K562 (cell line): ENCODE measurements around the gene ELL3. TPM values are rescaled to one million over a fixed set of nuclear protein-coding genes. Genes with fewer than 3 reads are reported as not detected.
"Not testable (repeated sequence)": the region's sequence is repeated elsewhere in the genome, so short reads cannot be mapped to it uniquely, and the experiment has no call there.

Source experiments
- ATAC-seq: fragments of 200-7000 bp; cut with Tn5 transposase; 3 replicates; pipeline ENCODE4 v1.9.1; 2020; ENCODE audit warnings: moderate library complexity
- BruUV-seq: library from RNA; stranded (reverse); fragments of 400-500 nt; replicated peaks from 2 replicates; lab custom pipeline; 2021; lab: Mats Ljungman, UMichigan
- CTCF ChIA-PET: fragments of 300-600 bp; formaldehyde crosslinking; extraction: SDS; loops from one replicate; lab custom pipeline; 2021; ENCODE audit warnings: low intra/inter-chr PET ratio; lab: Yijun Ruan, JAX
- POLR2A ChIA-PET: fragments of 300-600, 350-650 bp; sonication (Branson Sonifier 250); formaldehyde crosslinking; extraction: SDS; loops from one replicate; lab custom pipeline; 2021; ENCODE audit warnings: antibody characterized with exemption, inconsistent platforms; lab: Yijun Ruan, JAX
- DNase-seq, 4 experiments: peaks; one replicate each; pipeline versions ENCODE4 v3.0.0 to v3.0.0-alpha.2; 2011 to 2018; ENCODE audit warnings: low spot score in 3 of 4, mixed read lengths in 3 of 4; ENCODE audit errors: extremely low read depth in 1 of 4
- FAIRE-seq: peaks from 2 replicates; lab custom pipeline; 2011; peaks lifted over from hg19 to GRCh38; lab: Jason Lieb, UNC
- H2AFZ ChIP-seq: 2 replicates; pipeline ENCODE4 v1.6.0; 2011; ENCODE audit warnings: low read depth, low read length, control low read depth, inconsistent platforms
- H3K27ac ChIP-seq: fragments of 200-600 bp; 3 replicates; pipeline ENCODE4 v1.8.0; 2011; ENCODE audit warnings: low read depth, mild to moderate bottlenecking, control low read depth, inconsistent platforms, low read length, moderate library complexity, mixed read lengths; ENCODE audit errors: extremely low read depth
- H3K27me3 ChIP-seq, 2 experiments: fragments of 300-600 bp in 1 of 2; 2 replicates in 1 of 2; 3 replicates in 1 of 2; pipeline versions ENCODE4 v1.6.0 to v1.8.0; 2011; ENCODE audit warnings: inconsistent platforms in 2 of 2, low read length in 2 of 2, mild to moderate bottlenecking in 1 of 2, mixed read lengths in 1 of 2, moderate library complexity in 1 of 2; ENCODE audit not compliant: control insufficient read depth in 2 of 2, insufficient read depth in 2 of 2
- H3K36me3 ChIP-seq: fragments of 300-600 bp; 3 replicates; pipeline ENCODE4 v1.8.0; 2011; ENCODE audit warnings: mild to moderate bottlenecking, low read length, inconsistent platforms; ENCODE audit not compliant: control insufficient read depth, insufficient read depth
- H3K4me1 ChIP-seq, 2 experiments: fragments of 200-600 bp in 1 of 2; replicated peaks in 1 of 2; 2 replicates in 1 of 2; 3 replicates in 1 of 2; pipeline versions ENCODE4 v1.5.1 to v1.8.0; 2011; ENCODE audit warnings: inconsistent platforms in 2 of 2, low read length in 2 of 2, mild to moderate bottlenecking in 1 of 2, mixed read lengths in 1 of 2, moderate library complexity in 1 of 2; ENCODE audit not compliant: control insufficient read depth in 2 of 2, insufficient read depth in 2 of 2
- H3K4me2 ChIP-seq: 2 replicates; pipeline ENCODE4 v1.6.1; 2011; ENCODE audit warnings: low read length, control low read depth, inconsistent platforms, mixed read lengths; ENCODE audit not compliant: insufficient read depth
- H3K4me3 ChIP-seq: fragments of 200-600 bp; sonication (generic), shearing (Covaris generic); 2 replicates; pipeline ENCODE4 v1.5.1; 2016; ENCODE audit warnings: control low read depth, inconsistent platforms
- H3K79me2 ChIP-seq: fragments of 200-600 bp; 3 replicates; pipeline ENCODE4 v1.8.0; 2011; ENCODE audit warnings: low read length, inconsistent platforms; ENCODE audit not compliant: control insufficient read depth, insufficient read depth
- H3K9ac ChIP-seq, 2 experiments: 2 replicates each; pipeline versions ENCODE4 v1.6.0 to v1.6.1; 2011; ENCODE audit warnings: low read depth in 2 of 2, low read length in 2 of 2, control low read depth in 1 of 2, inconsistent platforms in 1 of 2, mild to moderate bottlenecking in 1 of 2, mixed read lengths in 1 of 2; ENCODE audit not compliant: insufficient read depth in 1 of 2
- H3K9me1 ChIP-seq: one replicate; pipeline ENCODE4 v1.6.0; 2011; ENCODE audit warnings: inconsistent platforms, mild to moderate bottlenecking, low read length, moderate library complexity; ENCODE audit not compliant: control insufficient read depth, insufficient read depth
- H3K9me3 ChIP-seq: replicated peaks from 2 replicates; pipeline ENCODE4 v1.5.1; 2011; ENCODE audit warnings: low read depth, low read length, inconsistent platforms; ENCODE audit not compliant: control insufficient read depth, insufficient read depth
- H4K20me1 ChIP-seq: replicated peaks from 2 replicates; pipeline ENCODE4 v1.6.1; 2011; ENCODE audit warnings: low read length, inconsistent platforms, mixed read lengths; ENCODE audit not compliant: control insufficient read depth, insufficient read depth
- ATF1 ChIP-seq, 2 experiments: fragments of 450-650 bp in 1 of 2; IDR thresholded peaks; 2 replicates each; pipeline ENCODE4 v1.6.1; 2016; ENCODE audit warnings: missing compliant biosample characterization in 1 of 2, missing genetic modification characterization in 1 of 2
- CTBP1 ChIP-seq: fragments of 450-650 bp; IDR thresholded peaks from 2 replicates; pipeline ENCODE4 v1.6.1; 2016; ENCODE audit warnings: borderline replicate concordance
- FOXM1 ChIP-seq, 2 experiments: fragments of 450-650 bp in 1 of 2; sonication (generic) in 1 of 2; formaldehyde crosslinking in 1 of 2; IDR thresholded peaks; 2 replicates each; pipeline versions ENCODE4 v1.6.1 to v1.9.0; 2017 to 2022; ENCODE audit warnings: low read depth in 2 of 2, mild to moderate bottlenecking in 2 of 2, missing genetic modification reagents in 1 of 2, moderate library complexity in 1 of 2
- HNRNPL ChIP-seq: fragments of 200-400 bp; formaldehyde crosslinking; IDR thresholded peaks from 2 replicates; pipeline ENCODE4 v1.6.1; 2017; ENCODE audit warnings: low read depth, mild to moderate bottlenecking, low read length
- L3MBTL2 ChIP-seq: fragments of 450-650 bp; IDR thresholded peaks from 2 replicates; pipeline ENCODE4 v1.6.1; 2016; ENCODE audit warnings: mild to moderate bottlenecking, moderate library complexity
- MXI1 ChIP-seq: IDR thresholded peaks from 2 replicates; pipeline ENCODE4 v1.6.1; 2011; ENCODE audit warnings: low read depth, mild to moderate bottlenecking, improper control_type of control experiment, low read length
- PHF8 ChIP-seq: fragments of 200-600 bp; sonication (generic); IDR thresholded peaks from 2 replicates; pipeline ENCODE4 v1.6.1; 2012; ENCODE audit warnings: mixed run types, mild to moderate bottlenecking, inconsistent platforms, low read length, moderate library complexity, borderline replicate concordance
- PML ChIP-seq: IDR thresholded peaks from 2 replicates; pipeline ENCODE4 v1.6.1; 2012; ENCODE audit warnings: low read length, inconsistent platforms
- POLR2B ChIP-seq: fragments of 450-650 bp; IDR thresholded peaks from 2 replicates; pipeline ENCODE4 v1.6.1; 2018; ENCODE audit warnings: low read depth; ENCODE audit not compliant: partially characterized antibody
- RB1 ChIP-seq: fragments of 450-650 bp; IDR thresholded peaks from 2 replicates; pipeline ENCODE4 v1.6.1; 2017; ENCODE audit warnings: low read depth, mild to moderate bottlenecking
- RBM14 ChIP-seq: fragments of 200-400 bp; formaldehyde crosslinking; IDR thresholded peaks from 2 replicates; pipeline ENCODE4 v1.6.1; 2018; ENCODE audit warnings: low read depth, mild to moderate bottlenecking, low read length, moderate library complexity, borderline replicate concordance; ENCODE audit not compliant: insufficient read depth
- RBM22 ChIP-seq: fragments of 200-400 bp; formaldehyde crosslinking; IDR thresholded peaks from 2 replicates; pipeline ENCODE4 v1.6.1; 2018; ENCODE audit warnings: low read length, low read depth; ENCODE audit not compliant: poor library complexity, severe bottlenecking
- SP1 ChIP-seq: sonication (generic); formaldehyde crosslinking; IDR thresholded peaks from 2 replicates; pipeline ENCODE4 v1.8.1; 2022; ENCODE audit warnings: mild to moderate bottlenecking, missing genetic modification reagents
- TBP ChIP-seq: optimal IDR thresholded peaks from 2 replicates; pipeline ENCODE3; 2011; ENCODE audit warnings: low read depth, low read length, improper control_type of control experiment
- ZFX ChIP-seq: sonication (generic); formaldehyde crosslinking; IDR thresholded peaks from 2 replicates; pipeline ENCODE4 v1.8.0; 2022; ENCODE audit warnings: mild to moderate bottlenecking, missing genetic modification reagents, moderate library complexity
- WGBS: fragments of 100-300 bp; shearing (Covaris generic); methylation state at CpG from one replicate; pipeline ENCODE4 v1.1.6; 2016; ENCODE audit warnings: low coverage, mixed read lengths; ENCODE audit not compliant: insufficient coverage; ENCODE audit errors: missing lambda C conversion rate; 5-methylcytosine and 5-hydroxymethylcytosine counted together
- in situ Hi-C: fragments of 300-500 bp; cut with MboI; formaldehyde crosslinking; loops from 4 replicates; pipeline ENCODE4 v1.15.0; 2018; ENCODE audit warnings: inconsistent platforms, mixed read lengths
- intact Hi-C: fragments of 100-400 bp; cut with micrococcal nuclease; formaldehyde crosslinking; loops from 2 replicates; pipeline ENCODE4 v1.14.2; 2022
- polyA plus RNA-seq, 8 experiments: library from polyadenylated mRNA; depleted of rRNA in 4 of 8; stranded (reverse) in 5 of 8; unstranded in 3 of 8; fragments of >200 nt; fragmentation: Nextera tagmentation in 2 of 8; fragmentation: Illumina TruSeq in 1 of 8; extraction: Ambion mirVana in 2 of 8; extraction: Trizol in 1 of 8; gene quantifications; 2 replicates each; pipeline versions ENCODE4 v1.2.1 to v1.2.3, GENCODE V29; 2011 to 2014; ENCODE audit warnings: inconsistent platforms in 1 of 8, missing spikeins in 1 of 8
- total RNA-seq, 7 experiments: library from RNA; depleted of rRNA in 6 of 7; stranded (reverse); fragments of >200 nt in 6 of 7; fragmentation: Illumina TruSeq in 2 of 7; extraction: Trizol in 2 of 7; gene quantifications; 2 replicates each; pipeline versions ENCODE4 v1.2.1 to v1.2.3, GENCODE V29; 2011 to 2021; ENCODE audit warnings: low replicate concordance in 1 of 7
- TF ChIP-seq, protein P1 (sequence below): fragments of 250-450 bp; sonication (Bioruptor Pico); IDR thresholded peaks from 2 replicates; pipeline ENCODE4 v1.9.0; 2021; ENCODE audit warnings: mild to moderate bottlenecking
- TF ChIP-seq, protein P2 (sequence below): sonication (generic); formaldehyde crosslinking; IDR thresholded peaks from 2 replicates; pipeline ENCODE4 v1.8.0; 2022; ENCODE audit warnings: mild to moderate bottlenecking, missing genetic modification reagents

Gene ELL3
- total and polyA plus RNA-seq, 9 of the 15 experiments (the other 6 are each of a cell fraction or from before 2014, with no cell fraction given) = 0.80 to 5.2 (median 2.6) TPM

DNA sequence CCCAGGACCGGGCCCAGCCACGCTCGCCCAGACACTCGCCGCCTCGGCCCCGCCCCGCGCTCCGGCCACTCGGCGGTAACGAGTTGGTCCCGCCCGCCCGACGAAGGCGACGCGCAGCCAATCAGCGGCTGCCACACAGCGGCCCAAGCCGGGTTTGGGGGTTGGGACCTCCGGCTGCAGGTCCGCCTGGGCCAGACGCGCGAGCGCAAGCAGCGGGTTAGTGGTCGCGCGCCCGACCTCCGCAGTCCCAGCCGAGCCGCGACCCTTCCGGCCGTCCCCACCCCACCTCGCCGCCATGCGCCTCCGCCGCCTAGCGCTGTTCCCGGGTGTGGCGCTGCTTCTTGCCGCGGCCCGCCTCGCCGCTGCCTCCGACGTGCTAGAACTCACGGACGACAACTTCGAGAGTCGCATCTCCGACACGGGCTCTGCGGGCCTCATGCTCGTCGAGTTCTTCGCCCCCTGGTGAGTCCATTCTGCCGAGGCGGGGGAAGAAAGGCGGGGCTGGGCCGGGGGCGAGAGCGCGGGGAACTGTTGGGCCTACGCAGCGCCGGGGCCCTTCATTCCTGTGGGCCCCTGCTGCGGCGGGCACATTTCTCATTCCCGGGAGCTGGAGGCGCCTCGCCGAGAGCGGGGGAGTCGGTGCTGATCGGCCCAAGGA, 30.4 kb downstream of the ELL3 start, which contains the start of gene PDIA3:
PDIA3 (plus strand) TSS at position 194 of the 658 bp plus-strand sequence; CDS start at position 296, 102 bp downstream.
- FAIRE-seq; intact Hi-C loops; H3K27me3 ChIP-seq; in situ Hi-C loops; H4K20me1 ChIP-seq; H3K9me3 ChIP-seq; BruUV-seq; CTCF ChIA-PET; H3K9me1 ChIP-seq; TF ChIP-seq FOXM1 (IDR thresholded peaks at IDR 0.05; ENCODE audit: low read depth): not testable (repeated sequence)
- Histone ChIP-seq H3K36me3 (peaks cover 28% of the 10 kb centered on the region), H3K4me1 (peaks cover 11 to 15% of the 10 kb centered on the region in 2 experiments; a peak in 4 of 5 replicates), H3K27ac (peak within 1 kb of the TSS; percentile 97), H3K79me2 (peaks cover 53% of the 10 kb centered on the region), H3K4me2 (peak within 1 kb of the TSS; percentile 89), H3K9ac (peak within 1 kb of the TSS; percentile 90 to 96), H2AFZ (peak within 1 kb of the TSS; percentile 76), H3K4me3 (peak within 1 kb of the TSS; percentile 83)
- DNase-seq (peak; percentile 93 to 96 (median 94)), ATAC-seq (peak; percentile 96)
- under 1% methylated on average over 35 of the region's 84 CpGs for WGBS
- POLR2A ChIA-PET = interaction anchor here (0.6 to 2.2 kb wide), 11 partner anchors 8 to 204 kb away, joined by 3 to 9 read pairs (median 3); partner anchors contain the start of genes HYPK and MFAP1
- TF ChIP-seq FOXM1 (CRISPR knock-in tag; IDR thresholded peaks at IDR 0.05; ENCODE audit: low read depth) (peak; percentile 86; the same call in 1 of the 2 replicates), CTBP1 (peak; percentile 36; the same call in 1 of the 2 replicates), TBP (peak; percentile 92), RBM22 (peak; percentile 92), RB1 (peak; percentile 79), PML (peak; percentile 60), ZFX (peak; percentile 94), HNRNPL (peak; percentile 79), L3MBTL2 (peak; percentile 65), POLR2B (peak; percentile 86), RBM14 (0 out of 2 replicates have a peak, but pooled peaks have one; percentile 87), ATF1 (CRISPR knock-in tag; IDR thresholded peaks at IDR 0.05) (peak; percentile 47; the same call in 1 of the 2 replicates), ATF1 (tag; IDR thresholded peaks at IDR 0.05) (peak; percentile 83), MXI1 (0 out of 2 replicates have a peak, but pooled peaks have one; percentile 10), PHF8 (peak; percentile 79; the same call in 1 of the 2 replicates), SP1 (peak; percentile 74)
- TF ChIP-seq, protein P1, sequence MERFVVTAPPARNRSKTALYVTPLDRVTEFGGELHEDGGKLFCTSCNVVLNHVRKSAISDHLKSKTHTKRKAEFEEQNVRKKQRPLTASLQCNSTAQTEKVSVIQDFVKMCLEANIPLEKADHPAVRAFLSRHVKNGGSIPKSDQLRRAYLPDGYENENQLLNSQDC (CRISPR knock-in tag) = 0 out of 2 replicates have a peak, but pooled peaks have one; percentile 29
- TF ChIP-seq, protein P2, sequence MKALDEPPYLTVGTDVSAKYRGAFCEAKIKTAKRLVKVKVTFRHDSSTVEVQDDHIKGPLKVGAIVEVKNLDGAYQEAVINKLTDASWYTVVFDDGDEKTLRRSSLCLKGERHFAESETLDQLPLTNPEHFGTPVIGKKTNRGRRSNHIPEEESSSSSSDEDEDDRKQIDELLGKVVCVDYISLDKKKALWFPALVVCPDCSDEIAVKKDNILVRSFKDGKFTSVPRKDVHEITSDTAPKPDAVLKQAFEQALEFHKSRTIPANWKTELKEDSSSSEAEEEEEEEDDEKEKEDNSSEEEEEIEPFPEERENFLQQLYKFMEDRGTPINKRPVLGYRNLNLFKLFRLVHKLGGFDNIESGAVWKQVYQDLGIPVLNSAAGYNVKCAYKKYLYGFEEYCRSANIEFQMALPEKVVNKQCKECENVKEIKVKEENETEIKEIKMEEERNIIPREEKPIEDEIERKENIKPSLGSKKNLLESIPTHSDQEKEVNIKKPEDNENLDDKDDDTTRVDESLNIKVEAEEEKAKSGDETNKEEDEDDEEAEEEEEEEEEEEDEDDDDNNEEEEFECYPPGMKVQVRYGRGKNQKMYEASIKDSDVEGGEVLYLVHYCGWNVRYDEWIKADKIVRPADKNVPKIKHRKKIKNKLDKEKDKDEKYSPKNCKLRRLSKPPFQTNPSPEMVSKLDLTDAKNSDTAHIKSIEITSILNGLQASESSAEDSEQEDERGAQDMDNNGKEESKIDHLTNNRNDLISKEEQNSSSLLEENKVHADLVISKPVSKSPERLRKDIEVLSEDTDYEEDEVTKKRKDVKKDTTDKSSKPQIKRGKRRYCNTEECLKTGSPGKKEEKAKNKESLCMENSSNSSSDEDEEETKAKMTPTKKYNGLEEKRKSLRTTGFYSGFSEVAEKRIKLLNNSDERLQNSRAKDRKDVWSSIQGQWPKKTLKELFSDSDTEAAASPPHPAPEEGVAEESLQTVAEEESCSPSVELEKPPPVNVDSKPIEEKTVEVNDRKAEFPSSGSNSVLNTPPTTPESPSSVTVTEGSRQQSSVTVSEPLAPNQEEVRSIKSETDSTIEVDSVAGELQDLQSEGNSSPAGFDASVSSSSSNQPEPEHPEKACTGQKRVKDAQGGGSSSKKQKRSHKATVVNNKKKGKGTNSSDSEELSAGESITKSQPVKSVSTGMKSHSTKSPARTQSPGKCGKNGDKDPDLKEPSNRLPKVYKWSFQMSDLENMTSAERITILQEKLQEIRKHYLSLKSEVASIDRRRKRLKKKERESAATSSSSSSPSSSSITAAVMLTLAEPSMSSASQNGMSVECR (CRISPR knock-in tag) = peak; percentile 75
